Prostate gland (tissue), 2 donors: Measurements from ENCODE around the gene ARHGEF38. TPM values are rescaled to one million over a fixed set of nuclear protein-coding genes. Genes with fewer than 3 reads are reported as not detected.
A peak's percentile ranks its signal among the peaks of the same experiment; 100 is the strongest.

Source experiments
- DNase-seq: peaks from one replicate; pipeline ENCODE4 v3.0.0-alpha.2; 2019; ENCODE audit warnings: low spot score
- H3K27ac ChIP-seq, 2 donors: fragments of 200-600 bp; sonication (generic); 2 replicates each; pipeline ENCODE4 v1.5.1; 2017 to 2019
- H3K27me3 ChIP-seq: fragments of 200-600 bp; sonication (generic); replicated peaks from 2 replicates; pipeline ENCODE4 v1.5.1; 2019; ENCODE audit not compliant: insufficient read depth
- H3K36me3 ChIP-seq, 2 donors: fragments of 200-600 bp; sonication (generic); 1 replicate in 1 of 2; 2 replicates in 1 of 2; pipeline versions ENCODE4 v1.5.1 to v1.8.1; 2017 to 2019
- H3K4me1 ChIP-seq: fragments of 200-600 bp; sonication (generic); replicated peaks from 2 replicates; pipeline ENCODE4 v1.5.1; 2019
- H3K4me3 ChIP-seq, 2 donors: fragments of 200-600 bp; sonication (generic); 2 replicates each; pipeline ENCODE4 v1.5.1; 2017 to 2019
- H3K9me3 ChIP-seq: fragments of 200-600 bp; sonication (generic); 2 replicates; pipeline ENCODE4 v1.5.1; 2017
- POLR2A ChIP-seq: fragments of 450-650 bp; IDR thresholded peaks from one replicate; pipeline ENCODE4 v1.6.1; 2016; ENCODE audit warnings: antibody characterized with exemption, mild to moderate bottlenecking
- POLR2AphosphoS5 ChIP-seq: sonication (generic); formaldehyde crosslinking; IDR thresholded peaks from one replicate; pipeline ENCODE4 v1.6.1; 2017; ENCODE audit warnings: antibody characterized with exemption
- WGBS: methylation state at CpG from one replicate; pipeline ENCODE4 v1.1.5; 2018; 5-methylcytosine and 5-hydroxymethylcytosine counted together
- intact Hi-C: fragments of 100-400 bp; cut with DNase I; formaldehyde crosslinking; loops from one replicate; pipeline ENCODE4 v1.14.2; 2022
- total RNA-seq, 2 donors: library from RNA; depleted of rRNA; stranded (reverse); fragments of >200 nt; gene quantifications; one replicate each; pipeline ENCODE4 v1.1.0, GENCODE V29; 2016
- TF ChIP-seq, protein P1 (sequence below), 4 experiments: fragments of 200-600 bp in 2 of 4; fragments of 450-650 bp in 2 of 4; sonication (generic) in 2 of 4; IDR thresholded peaks; 1 replicate in 3 of 4; 2 replicates in 1 of 4; pipeline ENCODE4 v1.5.1; 2016 to 2019; ENCODE audit warnings: antibody characterized with exemption in 4 of 4, mild to moderate bottlenecking in 2 of 4, moderate library complexity in 2 of 4

ARHGEF38 gene
- total RNA-seq, 2 donors from 2014 or later, result 10.4 to 25.7 TPM

DNA sequence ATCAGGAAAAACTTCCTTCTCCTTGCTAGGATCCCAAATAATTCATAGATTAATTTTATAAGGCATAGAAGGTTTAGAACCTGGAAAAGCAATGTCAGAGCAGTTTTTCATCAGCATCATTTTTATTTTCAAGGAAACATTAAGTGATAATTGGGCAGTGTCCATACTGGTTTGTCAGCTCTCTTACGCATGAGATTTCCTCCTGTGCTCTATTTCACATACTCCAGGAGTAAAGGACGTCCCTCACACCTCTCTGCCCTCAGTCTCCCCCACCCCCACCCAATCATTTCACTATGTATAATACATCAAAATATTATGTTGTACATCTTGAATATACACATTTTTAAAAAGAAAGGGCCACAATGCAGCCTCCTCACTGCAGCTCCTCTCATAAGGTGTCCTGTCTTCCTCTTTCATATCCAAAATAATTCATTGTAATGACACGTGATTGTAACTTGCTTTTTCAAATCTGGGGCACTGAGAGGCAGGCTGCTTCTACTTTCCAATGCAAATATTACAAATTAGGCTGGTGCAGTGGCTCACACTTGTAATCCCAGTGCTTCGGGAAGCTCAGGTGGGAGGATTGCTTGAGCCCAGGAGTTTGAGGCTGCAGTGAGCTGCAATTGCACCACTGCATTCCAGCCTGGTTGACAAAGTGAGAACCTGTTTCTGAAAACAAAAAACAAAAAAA is 34.4 kb downstream of the ARHGEF38 start:
- H3K4me1 ChIP-seq, result peaks cover 4% of the 10 kb centered on the region
- no peaks in the 10 kb centered on the region for H3K9me3 ChIP-seq
- H3K27me3 ChIP-seq, result no peaks in the 10 kb centered on the region
- H3K36me3 ChIP-seq, result no peaks in the 10 kb centered on the region
- no peak overlapping the region for H3K4me3 ChIP-seq
- WGBS, result 45% methylated on average over 4 of the region's 4 CpGs
- peak overlapping the region; percentile 50 to 69 for H3K27ac ChIP-seq
- intact Hi-C loops, result no loop called here
- TF ChIP-seq, protein P1, sequence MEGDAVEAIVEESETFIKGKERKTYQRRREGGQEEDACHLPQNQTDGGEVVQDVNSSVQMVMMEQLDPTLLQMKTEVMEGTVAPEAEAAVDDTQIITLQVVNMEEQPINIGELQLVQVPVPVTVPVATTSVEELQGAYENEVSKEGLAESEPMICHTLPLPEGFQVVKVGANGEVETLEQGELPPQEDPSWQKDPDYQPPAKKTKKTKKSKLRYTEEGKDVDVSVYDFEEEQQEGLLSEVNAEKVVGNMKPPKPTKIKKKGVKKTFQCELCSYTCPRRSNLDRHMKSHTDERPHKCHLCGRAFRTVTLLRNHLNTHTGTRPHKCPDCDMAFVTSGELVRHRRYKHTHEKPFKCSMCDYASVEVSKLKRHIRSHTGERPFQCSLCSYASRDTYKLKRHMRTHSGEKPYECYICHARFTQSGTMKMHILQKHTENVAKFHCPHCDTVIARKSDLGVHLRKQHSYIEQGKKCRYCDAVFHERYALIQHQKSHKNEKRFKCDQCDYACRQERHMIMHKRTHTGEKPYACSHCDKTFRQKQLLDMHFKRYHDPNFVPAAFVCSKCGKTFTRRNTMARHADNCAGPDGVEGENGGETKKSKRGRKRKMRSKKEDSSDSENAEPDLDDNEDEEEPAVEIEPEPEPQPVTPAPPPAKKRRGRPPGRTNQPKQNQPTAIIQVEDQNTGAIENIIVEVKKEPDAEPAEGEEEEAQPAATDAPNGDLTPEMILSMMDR (IDR thresholded peaks at IDR 0.05), result no peak
- TF ChIP-seq POLR2AphosphoS5 (no peak), POLR2A (no peak)
- DNase-seq, result no peak

DNA sequence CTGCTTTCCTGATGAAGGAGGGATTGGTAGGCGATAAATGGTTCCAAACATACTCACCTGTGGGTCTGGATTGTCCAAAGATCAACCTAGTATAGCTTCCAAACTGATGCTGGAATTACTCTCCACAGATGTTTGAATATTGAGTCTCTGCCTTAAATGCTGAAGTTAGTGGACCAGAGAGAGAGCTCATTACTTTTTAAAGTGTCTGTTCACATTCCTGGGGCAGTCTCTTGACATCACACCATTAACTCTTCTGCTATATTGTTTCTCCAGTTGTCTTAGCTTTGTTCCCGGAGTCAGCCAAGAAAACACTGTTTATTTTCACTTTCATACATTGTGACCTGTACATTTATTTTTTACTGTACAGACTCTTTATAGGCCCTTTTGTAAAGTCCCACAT is 35.4 kb downstream of the ARHGEF38 start:
- peaks cover 4% of the 10 kb centered on the region for H3K4me1 ChIP-seq
- no peaks in the 10 kb centered on the region for H3K27me3 ChIP-seq
- 71% methylated on average over 2 of the region's 2 CpGs for WGBS
- no peaks in the 10 kb centered on the region for H3K36me3 ChIP-seq
- H3K27ac ChIP-seq, result peak overlapping the region; percentile 50 to 69
- TF ChIP-seq, protein P1 (IDR thresholded peaks at IDR 0.05), result no peak
- TF ChIP-seq POLR2AphosphoS5 (no peak), POLR2A (no peak)
- no peak overlapping the region for H3K4me3 ChIP-seq
- no peaks in the 10 kb centered on the region for H3K9me3 ChIP-seq
- no peak for DNase-seq
- intact Hi-C loops, result no loop called here

DNA sequence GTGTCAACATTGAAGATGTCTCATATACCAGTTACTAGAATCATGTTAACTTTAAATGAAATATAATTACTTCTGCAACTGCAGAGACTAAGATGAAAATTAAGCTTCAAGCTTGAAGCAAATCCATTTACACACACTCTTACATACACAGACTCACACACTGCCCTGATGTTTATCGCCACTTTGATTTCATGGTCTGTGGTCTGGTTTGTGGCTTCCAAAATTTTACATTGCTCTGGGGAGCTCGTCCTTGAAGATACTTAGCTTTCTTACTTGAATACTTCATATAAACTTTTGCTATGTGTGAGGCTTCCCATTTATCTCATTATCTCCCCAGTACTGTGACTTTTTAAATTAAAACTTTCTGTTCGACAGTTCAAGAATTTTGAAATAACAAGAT is 35.8 kb downstream of the ARHGEF38 start:
- WGBS, result 75% methylated on average over 3 of the region's 3 CpGs
- intact Hi-C loops, result no loop called here

DNA sequence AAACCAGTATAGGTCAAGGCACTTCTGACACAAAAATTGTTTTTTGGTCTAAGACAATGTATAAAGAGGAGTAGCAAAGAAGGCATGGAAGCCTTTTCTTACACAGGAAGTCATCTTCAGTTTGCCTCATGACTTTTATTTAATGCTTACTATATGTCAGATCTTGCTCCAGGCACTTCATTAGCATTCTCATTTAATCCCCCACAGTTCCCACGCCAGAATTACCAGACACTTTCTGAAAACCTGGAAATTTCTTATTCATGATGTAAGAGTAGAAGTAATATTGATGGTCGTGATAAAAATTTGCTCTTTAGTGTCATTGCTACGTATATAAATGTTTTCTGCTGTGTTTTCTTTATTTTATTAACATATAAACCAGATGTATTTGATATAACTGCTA is 39.2 kb downstream of the ARHGEF38 start:
- H3K4me3 ChIP-seq, result no peak overlapping the region
- DNase-seq, result no peak
- TF ChIP-seq POLR2AphosphoS5, result no peak
- TF ChIP-seq, protein P1 (IDR thresholded peaks at IDR 0.05), result no peak
- no peak for TF ChIP-seq POLR2A
- H3K9me3 ChIP-seq, result no peaks in the 10 kb centered on the region
- H3K27me3 ChIP-seq, result no peaks in the 10 kb centered on the region
- H3K4me1 ChIP-seq, result peaks cover 9% of the 10 kb centered on the region
- no peak overlapping the region for H3K27ac ChIP-seq
- H3K36me3 ChIP-seq, result no peaks in the 10 kb centered on the region
- intact Hi-C loops, result no loop called here
- WGBS, result 84% methylated on average over 3 of the region's 3 CpGs

More for the DNA sequence above, 35.8 kb downstream of the ARHGEF38 start:
- Histone ChIP-seq H3K36me3 (no peaks in the 10 kb centered on the region), H3K4me3 (no peak overlapping the region), H3K27ac (peak overlapping the region in 1 of 2 donors; percentile 50), H3K27me3 (no peaks in the 10 kb centered on the region), H3K9me3 (no peaks in the 10 kb centered on the region), H3K4me1 (peaks cover 4% of the 10 kb centered on the region)
- TF ChIP-seq, protein P1 (IDR thresholded peaks at IDR 0.05), result no peak
- TF ChIP-seq POLR2A (no peak), POLR2AphosphoS5 (no peak)
- no peak for DNase-seq
